ENCODE measurements around the gene BNC2. TPM values are rescaled to one million over a fixed set of nuclear protein-coding genes. Genes with fewer than 3 reads are reported as not detected.
A peak's percentile ranks its signal among the peaks of the same experiment; 100 is the strongest.
"Not testable (repeated sequence)": the region's sequence is repeated elsewhere in the genome, so short reads cannot be mapped to it uniquely, and the experiment has no call there.

The BNC2 gene
- total and polyA plus RNA-seq, 5 donors from 2014 or later: not detected

GRCh38 chr9:16539626-16540025, 330.8 kb downstream of the BNC2 start:
- DNase-seq; H3K27me3 Mint-ChIP-seq; H3K4me1 ChIP-seq (ENCODE audit: control insufficient read depth, insufficient read depth, low read length, poor library complexity, severe bottlenecking): not testable (repeated sequence)

GRCh38 chr9:16535555-16535954, 334.9 kb downstream of the BNC2 start:
- Histone ChIP-seq H3K36me3 (ENCODE audit: control insufficient read depth, insufficient read depth, low read length) (no peaks in the 10 kb centered on the region), H3K27me3 (ENCODE audit: control insufficient read depth, insufficient read depth, low read length) (no peaks in the 10 kb centered on the region), H3K9me3 (ENCODE audit: control insufficient read depth in 2 of 2, low read length in 2 of 2) (no peaks in the 10 kb centered on the region), H3K4me1 (ENCODE audit: control insufficient read depth, insufficient read depth, low read length, poor library complexity, severe bottlenecking) (no peaks in the 10 kb centered on the region), H3K27ac (ENCODE audit: insufficient read depth, low read length, poor library complexity, severe bottlenecking) (no peak overlapping the region), H3K4me3 (ENCODE audit: low read depth, low read length) (no peak overlapping the region)
- ATAC-seq (ENCODE audit: low read depth in 2 of 2) (no peak), DNase-seq (no peak)
- no peak overlapping the region for H3K27ac Mint-ChIP-seq
- H3K9me3 Mint-ChIP-seq: peaks cover 0 to 2% (median 0%) of the 10 kb centered on the region in 7 donors
- no peaks in the 10 kb centered on the region for H3K4me1 Mint-ChIP-seq
- H3K27me3 Mint-ChIP-seq: no peaks in the 10 kb centered on the region
- H3K36me3 Mint-ChIP-seq: no peaks in the 10 kb centered on the region
- no peak overlapping the region for H3K4me3 Mint-ChIP-seq

More at GRCh38 chr9:16539626-16540025, 330.8 kb downstream of the BNC2 start:
- not testable (repeated sequence) for ATAC-seq (ENCODE audit: low read depth in 2 of 2); H3K36me3 ChIP-seq (ENCODE audit: control insufficient read depth, insufficient read depth, low read length); H3K9me3 ChIP-seq (ENCODE audit: control insufficient read depth in 2 of 2, low read length in 2 of 2); H3K4me3 Mint-ChIP-seq; H3K4me3 ChIP-seq (ENCODE audit: low read depth, low read length); H3K9me3 Mint-ChIP-seq; H3K27ac ChIP-seq (ENCODE audit: insufficient read depth, low read length, poor library complexity, severe bottlenecking); H3K27ac Mint-ChIP-seq; H3K27me3 ChIP-seq (ENCODE audit: control insufficient read depth, insufficient read depth, low read length); H3K4me1 Mint-ChIP-seq; H3K36me3 Mint-ChIP-seq

- ATAC-seq (ENCODE audit: low read depth in 2 of 2) (no peak), DNase-seq (no peak)
- Mint-ChIP-seq H3K9me3 (peaks cover 0 to under 1% (median 0%) of the 10 kb centered on the region in 7 donors), H3K27ac (no peak overlapping the region), H3K36me3 (no peaks in the 10 kb centered on the region), H3K27me3 (no peaks in the 10 kb centered on the region), H3K4me1 (no peaks in the 10 kb centered on the region), H3K4me3 (no peak overlapping the region)
- H3K4me3 ChIP-seq (ENCODE audit: low read depth, low read length): no peak overlapping the region
- H3K4me1 ChIP-seq (ENCODE audit: control insufficient read depth, insufficient read depth, low read length, poor library complexity, severe bottlenecking): no peaks in the 10 kb centered on the region
- H3K9me3 ChIP-seq (ENCODE audit: control insufficient read depth in 2 of 2, low read length in 2 of 2): no peaks in the 10 kb centered on the region
- H3K27me3 ChIP-seq (ENCODE audit: control insufficient read depth, insufficient read depth, low read length): no peaks in the 10 kb centered on the region
- H3K27ac ChIP-seq (ENCODE audit: insufficient read depth, low read length, poor library complexity, severe bottlenecking): no peak overlapping the region
- H3K36me3 ChIP-seq (ENCODE audit: control insufficient read depth, insufficient read depth, low read length): no peaks in the 10 kb centered on the region
Measured at GRCh38 chr9:16532681-16533450, 337.6 kb downstream of the BNC2 start.

- Histone ChIP-seq H3K9me3 (ENCODE audit: control insufficient read depth in 2 of 2, low read length in 2 of 2) (no peaks in the 10 kb centered on the region), H3K4me1 (ENCODE audit: control insufficient read depth, insufficient read depth, low read length, poor library complexity, severe bottlenecking) (no peaks in the 10 kb centered on the region), H3K27ac (ENCODE audit: insufficient read depth, low read length, poor library complexity, severe bottlenecking) (no peak overlapping the region), H3K36me3 (ENCODE audit: control insufficient read depth, insufficient read depth, low read length) (no peaks in the 10 kb centered on the region), H3K27me3 (ENCODE audit: control insufficient read depth, insufficient read depth, low read length) (no peaks in the 10 kb centered on the region), H3K4me3 (ENCODE audit: low read depth, low read length) (no peak overlapping the region)
- no peak for ATAC-seq (ENCODE audit: low read depth in 2 of 2)
- Mint-ChIP-seq H3K27me3 (no peaks in the 10 kb centered on the region), H3K27ac (no peak overlapping the region), H3K36me3 (no peaks in the 10 kb centered on the region), H3K9me3 (peaks cover 0 to 2% (median 0%) of the 10 kb centered on the region in 7 donors), H3K4me1 (no peaks in the 10 kb centered on the region), H3K4me3 (no peak overlapping the region)
- no peak for DNase-seq
Measured at GRCh38 chr9:16532272-16532671, 338.2 kb downstream of the BNC2 start.

- H3K4me1 Mint-ChIP-seq: no peaks in the 10 kb centered on the region
- DNase-seq: no peak
- H3K27me3 Mint-ChIP-seq: no peaks in the 10 kb centered on the region
- Histone ChIP-seq H3K27me3 (ENCODE audit: control insufficient read depth, insufficient read depth, low read length) (no peaks in the 10 kb centered on the region), H3K4me3 (ENCODE audit: low read depth, low read length) (no peak overlapping the region), H3K27ac (ENCODE audit: insufficient read depth, low read length, poor library complexity, severe bottlenecking) (no peak overlapping the region), H3K4me1 (ENCODE audit: control insufficient read depth, insufficient read depth, low read length, poor library complexity, severe bottlenecking) (no peaks in the 10 kb centered on the region), H3K36me3 (ENCODE audit: control insufficient read depth, insufficient read depth, low read length) (no peaks in the 10 kb centered on the region), H3K9me3 (ENCODE audit: control insufficient read depth in 2 of 2, low read length in 2 of 2) (no peaks in the 10 kb centered on the region)
- H3K9me3 Mint-ChIP-seq: peaks cover 0 to 3% (median 0%) of the 10 kb centered on the region in 7 donors
- ATAC-seq (ENCODE audit: low read depth in 2 of 2): no peak
- no peaks in the 10 kb centered on the region for H3K36me3 Mint-ChIP-seq
- peak overlapping the region in 1 of 4 donors; percentile 65 for H3K4me3 Mint-ChIP-seq
- no peak overlapping the region for H3K27ac Mint-ChIP-seq
Measured at GRCh38 chr9:16530669-16531642, 339.5 kb downstream of the BNC2 start.

- H3K9me3 Mint-ChIP-seq: peaks cover 0 to 3% (median 0%) of the 10 kb centered on the region in 7 donors
- H3K27me3 Mint-ChIP-seq: no peaks in the 10 kb centered on the region
- Histone ChIP-seq H3K36me3 (ENCODE audit: control insufficient read depth, insufficient read depth, low read length) (no peaks in the 10 kb centered on the region), H3K4me3 (ENCODE audit: low read depth, low read length) (no peak overlapping the region), H3K9me3 (ENCODE audit: control insufficient read depth in 2 of 2, low read length in 2 of 2) (no peaks in the 10 kb centered on the region), H3K4me1 (ENCODE audit: control insufficient read depth, insufficient read depth, low read length, poor library complexity, severe bottlenecking) (no peaks in the 10 kb centered on the region), H3K27ac (ENCODE audit: insufficient read depth, low read length, poor library complexity, severe bottlenecking) (no peak overlapping the region), H3K27me3 (ENCODE audit: control insufficient read depth, insufficient read depth, low read length) (no peaks in the 10 kb centered on the region)
- no peak for DNase-seq
- H3K36me3 Mint-ChIP-seq: no peaks in the 10 kb centered on the region
- no peak for ATAC-seq (ENCODE audit: low read depth in 2 of 2)
- H3K4me3 Mint-ChIP-seq: no peak overlapping the region
- no peaks in the 10 kb centered on the region for H3K4me1 Mint-ChIP-seq
- H3K27ac Mint-ChIP-seq: no peak overlapping the region
Measured at GRCh38 chr9:16527573-16527972, 342.9 kb downstream of the BNC2 start.

- no peaks in the 10 kb centered on the region for H3K4me1 Mint-ChIP-seq
- H3K36me3 ChIP-seq (ENCODE audit: control insufficient read depth, insufficient read depth, low read length): no peaks in the 10 kb centered on the region
- H3K27me3 Mint-ChIP-seq: no peaks in the 10 kb centered on the region
- no peak overlapping the region for H3K27ac ChIP-seq (ENCODE audit: insufficient read depth, low read length, poor library complexity, severe bottlenecking)
- DNase-seq (no peak), ATAC-seq (ENCODE audit: low read depth in 2 of 2) (no peak)
- no peaks in the 10 kb centered on the region for H3K36me3 Mint-ChIP-seq
- H3K27ac Mint-ChIP-seq: no peak overlapping the region
- H3K9me3 ChIP-seq (ENCODE audit: control insufficient read depth in 2 of 2, low read length in 2 of 2): no peaks in the 10 kb centered on the region
- H3K4me1 ChIP-seq (ENCODE audit: control insufficient read depth, insufficient read depth, low read length, poor library complexity, severe bottlenecking): no peaks in the 10 kb centered on the region
- H3K9me3 Mint-ChIP-seq: peaks cover 0 to 3% (median 0%) of the 10 kb centered on the region in 7 donors
- H3K27me3 ChIP-seq (ENCODE audit: control insufficient read depth, insufficient read depth, low read length): no peaks in the 10 kb centered on the region
- no peak overlapping the region for H3K4me3 Mint-ChIP-seq
- H3K4me3 ChIP-seq (ENCODE audit: low read depth, low read length): no peak overlapping the region
Measured at GRCh38 chr9:16526380-16526779, 344.1 kb downstream of the BNC2 start.
